HG03097 (cell line): Measurements from ENCODE around the gene STEAP4.

Experiments
- ATAC-seq: cut with Tn5 transposase; IDR thresholded peaks from one replicate; pipeline ENCODE4 v1.9.1; 2021; ENCODE audit not compliant: unreplicated experiment, low FRiP score

STEAP4 gene

DNA sequence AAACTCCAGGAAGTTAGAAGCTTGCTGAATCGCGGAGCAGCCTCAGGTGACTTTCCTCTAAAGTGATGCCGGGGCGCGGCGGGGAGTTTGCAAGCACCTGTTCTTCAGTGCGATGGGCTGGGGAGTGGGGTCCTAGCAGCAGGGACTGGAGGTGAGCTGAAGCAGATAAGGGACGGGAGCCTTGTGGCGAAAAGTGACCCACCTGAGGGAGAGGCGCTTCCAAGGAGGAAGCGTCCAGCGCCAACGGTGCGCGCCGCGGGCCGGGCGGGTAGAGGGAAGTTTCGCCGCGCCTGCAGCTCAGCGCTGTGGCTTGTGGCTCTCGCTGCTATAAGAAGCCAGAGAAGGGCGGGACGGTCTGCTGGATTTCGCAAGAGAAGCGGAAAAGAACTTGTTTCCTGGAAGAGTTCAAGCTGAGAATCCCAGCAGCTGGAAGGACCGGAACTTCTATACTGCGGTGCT lies at the start of gene STEAP4:
Gene STEAP4, minus strand, starts transcription at position 305 of the 459 bp plus-strand sequence. CDS start 22,625 bp downstream, outside the sequence.
- ATAC-seq: no peak

DNA sequence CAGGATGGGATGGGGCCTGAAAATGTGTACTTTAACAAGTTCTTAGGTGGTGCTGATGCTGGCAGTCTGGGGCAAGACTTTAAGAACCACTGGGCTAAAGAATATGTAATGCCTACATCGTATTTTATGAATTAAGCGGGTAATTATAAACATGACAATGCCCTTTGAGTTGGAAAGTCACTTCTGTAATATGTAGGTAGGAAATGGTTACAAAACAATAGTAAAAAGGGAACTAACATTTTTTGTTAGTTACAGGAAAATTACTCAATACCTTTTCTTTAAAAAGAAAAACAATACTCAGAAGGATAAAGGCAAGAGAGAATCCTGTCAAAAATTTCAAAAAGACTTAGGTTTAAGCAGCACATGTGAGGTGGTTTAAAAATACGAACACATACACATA lies 48.3 kb upstream of the STEAP4 start:
- no peak for ATAC-seq

DNA sequence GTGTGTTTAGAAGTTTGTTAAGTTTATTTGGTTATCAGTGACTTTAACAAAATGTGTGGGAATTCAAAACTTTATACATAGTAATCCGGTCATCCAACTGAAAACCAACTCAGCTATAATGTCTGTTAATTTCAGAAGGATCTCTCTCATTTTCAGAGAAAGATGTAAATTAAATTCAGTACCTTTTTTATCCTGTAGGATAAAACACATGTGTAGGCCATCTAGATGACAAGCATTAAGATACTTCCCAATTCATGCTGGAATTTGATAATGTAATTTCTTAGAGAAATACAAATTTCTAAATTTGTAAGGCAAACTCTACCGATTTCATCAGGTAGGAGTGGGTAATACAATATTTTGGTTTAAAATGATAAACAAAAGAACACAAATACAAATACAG lies 43.4 kb upstream of the STEAP4 start:
- ATAC-seq: no peak

DNA sequence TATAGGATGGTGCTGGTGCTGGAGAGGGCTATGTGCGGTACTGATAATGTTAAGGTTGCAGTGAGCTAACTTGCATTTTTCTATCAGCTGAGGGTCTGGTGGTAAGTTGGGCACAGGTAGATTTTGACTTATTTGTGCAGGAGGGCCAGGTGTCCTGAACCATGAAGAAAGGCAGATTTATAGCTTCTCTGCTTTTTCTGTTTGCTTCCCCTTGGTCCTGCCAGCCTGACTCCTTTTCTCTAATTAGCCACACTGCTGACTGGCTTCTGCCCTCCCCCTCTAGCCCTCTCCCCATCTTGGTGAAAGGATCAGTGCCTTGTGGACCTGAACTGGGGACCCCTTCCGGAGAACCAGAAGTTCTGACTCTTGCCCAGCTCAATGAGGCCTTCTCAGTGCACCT lies 40.8 kb upstream of the STEAP4 start:
- no peak for ATAC-seq

DNA sequence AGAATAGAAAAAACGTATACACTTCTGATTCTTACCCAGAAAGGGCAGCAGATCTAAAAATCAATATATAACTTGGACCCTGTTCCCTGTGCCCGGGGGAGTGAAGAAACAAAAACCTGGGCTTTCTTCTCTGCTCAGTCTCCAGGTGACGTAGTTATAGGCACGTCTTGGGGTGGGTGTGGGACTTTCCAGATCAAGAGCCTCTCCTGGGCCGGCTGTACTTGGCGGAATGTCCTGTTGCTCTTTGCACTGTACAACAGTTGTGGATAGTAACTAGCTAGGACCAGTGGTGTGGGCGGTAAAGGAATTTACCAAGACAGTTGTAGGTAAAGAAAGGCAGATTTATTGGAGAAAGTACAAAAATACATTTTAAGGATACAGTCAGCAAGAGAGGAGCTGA lies 40.4 kb upstream of the STEAP4 start:
- ATAC-seq: no peak

DNA sequence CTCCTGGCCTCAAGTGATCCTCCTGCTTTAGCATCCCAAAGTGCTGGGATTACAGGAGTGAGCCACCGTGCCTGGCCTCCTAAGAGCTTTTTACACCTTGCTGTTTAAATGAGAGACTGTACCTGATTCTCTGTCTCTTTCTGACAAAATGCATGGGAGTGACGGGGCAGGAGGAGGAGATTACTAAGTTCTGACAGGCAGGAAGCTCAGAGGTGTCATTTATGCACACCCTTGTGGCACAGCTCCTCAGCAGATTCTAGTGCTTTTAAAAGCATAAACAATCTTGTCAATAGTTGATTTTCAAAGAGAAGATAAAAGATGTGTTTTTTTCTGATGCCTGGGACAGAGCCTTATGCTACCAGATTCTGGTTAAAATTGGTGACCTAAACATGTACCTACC lies 39.7 kb upstream of the STEAP4 start:
- no peak for ATAC-seq

DNA sequence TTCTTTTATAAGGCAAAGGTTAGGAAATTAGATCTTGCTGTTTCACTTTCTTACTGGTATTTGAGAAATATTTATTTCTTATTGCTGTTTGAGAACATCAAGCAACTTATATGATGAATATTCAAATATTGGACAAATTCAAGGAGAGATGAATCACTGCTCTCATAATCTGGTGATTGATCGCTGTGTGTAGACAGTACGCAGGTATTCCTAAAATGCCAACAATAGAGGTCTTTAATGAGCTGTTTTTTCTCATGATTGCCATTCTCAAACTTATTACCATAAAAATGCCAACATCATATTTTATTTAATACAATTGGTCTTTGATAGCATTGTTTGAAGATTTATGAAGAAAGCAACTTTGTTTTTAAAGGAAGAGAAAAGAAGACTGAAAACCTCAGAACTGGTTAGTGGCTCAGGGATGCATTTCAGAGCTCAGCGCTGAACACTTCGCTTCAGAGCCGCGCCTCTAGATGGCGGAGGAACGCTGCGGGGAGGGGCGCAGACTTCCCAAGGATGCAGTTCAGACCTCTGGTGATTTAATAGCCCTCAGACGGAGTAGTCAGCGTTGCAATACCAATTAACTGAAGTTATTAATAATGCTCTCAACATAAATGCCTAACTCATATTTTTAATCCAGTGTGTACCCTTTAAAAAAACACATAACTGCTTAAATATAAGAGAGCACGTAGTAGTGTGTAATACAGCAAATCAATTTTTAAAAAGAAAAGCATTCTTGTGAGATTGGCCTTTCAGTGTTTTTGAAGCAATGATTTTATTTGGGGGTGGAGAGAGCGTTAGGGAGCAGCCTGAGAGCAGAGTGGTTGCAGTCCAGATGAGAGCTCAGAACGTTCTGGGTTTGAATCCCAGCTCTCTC lies 38.5 kb upstream of the STEAP4 start:
- no peak for ATAC-seq

DNA sequence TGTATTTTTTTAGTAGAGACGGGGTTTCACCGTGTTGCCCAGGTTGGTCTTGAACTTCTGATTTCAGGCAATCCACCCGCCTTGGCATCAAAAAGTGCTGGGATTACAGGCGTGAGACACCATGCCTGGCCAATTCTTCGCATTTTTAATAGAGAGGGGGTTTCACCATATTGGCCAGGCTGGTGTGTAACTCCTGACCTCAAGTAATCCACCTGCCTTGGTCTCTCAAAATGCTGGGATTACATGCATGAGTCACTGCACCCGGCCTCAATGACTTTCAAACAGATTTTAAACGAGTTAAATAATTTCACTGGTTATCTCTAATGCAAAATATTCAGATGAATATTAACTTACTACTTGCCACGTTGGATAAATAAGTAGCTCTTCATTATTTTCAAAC lies 37.6 kb upstream of the STEAP4 start:
- no peak for ATAC-seq

DNA sequence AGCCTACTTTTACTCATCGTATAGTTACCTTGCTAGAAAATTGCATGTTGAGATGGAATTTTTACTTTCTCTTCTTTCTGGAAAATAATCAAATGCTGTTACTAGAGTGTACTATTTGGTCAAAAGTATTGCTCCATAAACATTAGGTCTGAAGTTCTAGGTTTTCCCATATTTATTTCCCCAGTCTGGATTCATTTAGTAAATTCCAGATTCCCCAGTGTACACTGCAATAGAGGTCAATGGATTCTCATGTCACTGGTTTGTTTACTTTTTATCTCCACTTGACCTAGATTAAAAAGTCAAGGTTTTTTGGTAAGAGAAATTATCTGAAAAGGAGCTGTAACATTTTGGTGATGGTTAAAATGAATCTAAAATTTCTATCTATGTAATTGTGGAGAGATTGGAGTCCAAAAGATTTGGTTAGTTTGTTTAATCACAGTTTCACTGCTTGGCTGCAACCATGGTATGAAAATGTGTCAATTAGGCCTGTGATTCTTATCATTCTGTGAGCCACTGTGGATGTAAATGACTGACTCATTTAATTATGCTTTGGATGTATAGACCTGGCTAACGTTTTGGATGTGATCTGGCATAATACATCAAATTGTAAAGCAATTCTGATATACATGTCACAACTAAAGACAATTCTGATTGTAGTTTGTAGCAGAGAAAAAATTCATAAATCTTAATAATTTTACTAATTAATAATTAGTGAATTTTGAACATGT lies 32.7 kb upstream of the STEAP4 start:
- ATAC-seq: no peak

DNA sequence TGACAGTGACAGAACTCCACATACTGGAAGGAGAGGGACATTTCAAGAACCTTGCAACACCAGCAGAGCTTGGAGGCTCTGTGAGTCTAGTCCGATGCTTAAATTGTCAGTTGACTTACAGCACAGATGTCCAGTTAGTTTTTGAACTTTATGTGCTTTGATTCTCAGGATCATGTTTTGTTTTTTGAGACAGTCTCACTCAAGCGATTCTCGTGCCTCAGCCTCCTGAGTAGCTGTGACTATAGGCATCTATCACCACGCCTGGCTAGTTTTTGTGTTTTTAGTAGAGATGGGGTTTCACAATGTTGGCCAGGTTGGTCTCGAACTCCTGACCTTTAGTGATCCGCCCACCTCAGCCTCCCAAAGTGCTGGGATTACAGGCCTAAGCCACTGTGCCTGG lies 31.8 kb upstream of the STEAP4 start:
- ATAC-seq: no peak

DNA sequence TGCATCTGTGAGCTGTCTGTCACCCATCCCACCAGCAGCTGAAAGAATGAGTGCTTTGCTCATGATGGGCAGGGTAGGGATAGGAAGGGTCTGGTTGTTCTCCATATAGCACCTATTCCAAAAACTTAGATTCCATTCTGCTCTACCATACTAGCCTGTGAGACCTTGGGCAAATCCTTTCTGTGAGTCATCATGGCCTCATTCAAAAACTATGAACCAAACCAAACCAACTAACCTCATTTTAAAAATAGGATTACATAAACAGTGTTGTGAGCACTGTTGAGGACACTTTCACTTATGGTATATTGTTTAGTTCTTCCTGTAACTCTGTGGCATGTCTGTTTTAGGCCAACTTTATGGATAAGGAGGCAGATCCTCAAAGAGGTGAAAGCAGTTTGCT lies 30.9 kb upstream of the STEAP4 start:
- ATAC-seq: no peak

DNA sequence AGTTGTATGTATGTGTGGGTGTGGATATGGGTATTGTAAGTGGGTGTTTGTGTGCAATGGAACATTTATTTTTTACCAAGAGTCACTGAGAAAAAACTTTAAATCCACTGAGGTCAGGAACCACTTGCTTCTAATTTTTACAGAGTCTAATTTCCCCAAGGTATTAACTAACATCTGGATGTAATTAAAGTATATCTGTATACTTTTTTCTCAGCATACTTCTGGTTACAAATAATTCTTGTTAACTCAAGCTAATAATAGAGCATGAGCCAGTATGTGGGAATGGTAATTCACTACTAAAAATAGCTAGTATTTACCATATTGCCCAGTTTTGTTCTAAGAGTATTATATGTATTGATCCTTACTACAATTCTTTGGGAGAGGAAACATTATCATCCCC lies 24.6 kb upstream of the STEAP4 start:
- ATAC-seq: no peak

DNA sequence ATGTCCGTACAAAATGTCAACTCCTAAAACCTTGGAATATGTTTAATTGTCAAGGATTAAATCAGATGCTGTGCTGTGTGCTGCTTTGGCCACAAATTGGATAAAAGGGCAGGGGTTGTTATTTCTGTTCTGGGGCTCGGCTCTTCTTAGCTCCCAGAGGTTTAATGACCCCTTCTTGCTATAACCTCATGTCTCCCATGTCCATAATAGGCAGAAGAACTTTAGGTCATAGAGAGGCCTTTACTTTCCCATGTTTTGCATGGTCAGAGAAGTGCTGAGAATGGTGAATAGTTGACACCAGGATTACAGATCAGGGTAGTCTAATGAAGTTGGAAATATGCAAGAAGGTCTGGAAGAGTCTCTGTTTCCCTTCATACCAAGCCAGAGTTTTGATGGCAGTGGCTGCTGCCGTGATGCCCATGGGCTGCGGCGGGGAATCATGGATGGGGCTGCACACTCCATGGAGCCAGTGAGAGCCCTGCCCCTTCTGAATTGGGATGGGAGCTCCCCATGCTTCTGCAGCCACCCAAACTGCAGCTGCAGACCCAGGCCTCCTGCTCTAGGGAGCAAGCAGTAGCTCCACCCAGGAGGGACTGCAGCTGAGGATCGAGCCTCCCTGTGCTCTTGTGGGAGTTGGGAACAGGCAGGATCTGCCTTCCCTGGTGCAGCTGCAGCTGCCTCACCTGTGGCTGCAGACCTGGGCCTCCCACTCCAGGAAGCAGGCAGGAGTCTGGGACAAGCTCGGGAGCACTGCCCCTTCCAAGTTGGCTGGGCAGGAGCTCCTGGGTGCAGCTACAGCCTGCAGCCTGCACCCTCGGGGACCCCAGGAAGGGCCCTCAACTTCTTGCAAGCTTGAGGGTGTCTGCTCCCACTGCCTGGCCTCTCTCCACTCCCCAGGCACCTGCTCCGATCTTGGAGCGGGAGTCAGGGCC lies 23.1 kb upstream of the STEAP4 start:
- ATAC-seq: no peak

DNA sequence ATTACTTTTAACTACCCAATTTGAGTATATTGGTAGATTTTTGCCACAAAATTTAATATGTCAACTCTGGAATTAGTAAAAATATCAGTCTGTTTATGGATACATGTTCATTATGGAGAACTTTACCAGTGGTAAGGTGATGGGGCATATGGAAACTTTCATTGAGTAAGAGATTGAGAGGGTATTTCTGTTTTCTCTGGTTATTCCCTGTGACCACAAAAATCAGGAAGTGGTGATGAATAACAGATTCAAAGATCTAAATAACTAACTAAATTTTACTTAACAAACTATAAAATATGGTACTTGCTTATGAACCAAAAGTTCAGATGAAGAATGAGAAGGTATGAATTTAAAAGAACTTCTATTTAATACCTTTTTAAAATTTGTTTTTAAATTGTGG lies 22.1 kb upstream of the STEAP4 start:
- no peak for ATAC-seq

DNA sequence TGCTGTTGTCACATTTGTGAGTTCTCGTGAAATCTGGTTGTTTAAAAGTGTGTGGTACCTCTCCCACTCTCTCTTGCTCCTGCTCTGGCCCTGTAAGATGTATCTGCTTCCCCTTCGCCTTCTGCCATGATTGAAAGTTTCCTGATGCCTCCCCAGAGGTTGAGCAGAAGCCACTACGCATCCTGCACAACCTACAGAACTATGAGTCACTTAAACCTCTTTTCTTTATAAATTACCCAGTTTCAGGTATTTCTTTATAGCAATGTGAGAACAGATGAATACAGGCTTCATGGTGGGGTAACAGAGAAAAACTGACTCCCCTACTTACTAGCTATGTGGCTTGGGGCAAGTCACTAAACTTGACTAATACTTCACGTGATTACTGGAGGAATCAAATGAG lies 18.0 kb upstream of the STEAP4 start:
- ATAC-seq: no peak

DNA sequence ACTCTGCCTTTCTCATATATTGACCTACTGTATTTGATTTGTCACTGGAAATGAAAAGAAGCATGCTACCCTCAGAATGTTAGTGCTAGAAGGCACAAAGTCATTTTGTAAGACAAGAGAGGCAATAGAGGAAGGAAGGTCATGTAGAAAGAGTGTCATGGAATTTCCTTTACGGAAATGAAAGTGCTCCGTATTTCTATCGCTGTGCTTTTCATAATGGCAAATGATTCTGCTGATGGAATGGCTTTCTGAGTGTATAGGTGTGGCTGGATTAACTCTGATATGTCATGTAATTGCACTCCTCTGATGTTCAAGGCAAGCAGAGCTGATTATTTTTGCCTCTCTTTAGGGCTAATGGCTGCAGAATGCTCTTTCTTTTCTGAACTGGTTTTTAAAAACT lies 15.5 kb upstream of the STEAP4 start:
- no peak for ATAC-seq

DNA sequence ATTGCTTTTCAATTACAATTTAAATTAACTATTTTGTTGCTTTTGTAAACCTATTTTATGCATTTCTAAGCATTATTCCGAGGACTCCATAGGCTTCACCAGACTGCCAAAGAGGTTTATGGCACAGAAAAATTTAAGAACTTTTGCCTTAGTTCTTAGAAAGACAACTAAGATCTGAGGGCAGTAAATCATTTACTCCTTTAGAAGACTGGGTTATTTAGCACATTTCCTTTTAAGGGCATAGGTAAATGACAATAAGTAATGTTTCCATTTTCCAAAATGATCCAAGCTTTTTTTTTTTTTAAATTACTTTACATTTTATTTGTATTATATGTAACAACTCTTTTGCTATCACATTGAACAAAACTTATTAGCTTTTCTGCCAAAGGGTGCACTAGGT lies 15.0 kb upstream of the STEAP4 start:
- ATAC-seq: no peak

DNA sequence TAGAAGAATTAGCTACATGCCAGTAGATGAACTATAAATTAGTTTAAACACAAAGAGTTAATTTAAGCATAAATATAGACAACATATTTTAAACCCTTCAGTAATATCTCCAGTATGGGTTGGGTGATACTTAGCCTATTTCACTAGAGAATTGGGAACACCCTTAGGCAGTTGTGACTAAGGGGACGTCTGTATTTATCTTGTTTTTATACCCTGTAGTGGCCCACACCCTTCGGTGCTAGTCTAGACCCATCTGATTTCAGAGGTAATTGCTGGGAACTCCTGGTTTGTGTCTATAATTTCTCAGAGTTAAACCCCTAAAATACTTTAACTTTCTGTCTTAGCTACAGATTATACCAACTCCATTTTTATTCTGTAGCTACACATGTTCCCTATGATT lies 11.5 kb upstream of the STEAP4 start:
- ATAC-seq: no peak

DNA sequence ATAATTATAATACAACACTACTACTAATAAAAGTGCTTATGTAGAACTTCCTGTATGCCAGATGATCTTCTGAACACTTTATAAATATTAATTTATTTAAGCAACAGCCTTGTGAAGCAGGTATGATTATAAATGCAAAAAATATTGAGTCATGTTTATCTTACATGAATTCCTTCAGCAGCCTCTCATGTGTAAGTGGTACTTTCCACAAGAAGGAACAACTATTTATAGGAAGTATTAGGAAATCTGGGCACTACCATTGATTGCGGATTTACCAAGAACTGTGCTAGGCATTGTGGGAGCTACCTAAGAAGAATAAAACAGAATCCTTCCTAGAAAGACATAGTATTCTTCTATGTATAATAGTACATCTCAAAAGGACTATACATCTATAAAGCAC lies 10.7 kb upstream of the STEAP4 start:
- ATAC-seq: no peak

DNA sequence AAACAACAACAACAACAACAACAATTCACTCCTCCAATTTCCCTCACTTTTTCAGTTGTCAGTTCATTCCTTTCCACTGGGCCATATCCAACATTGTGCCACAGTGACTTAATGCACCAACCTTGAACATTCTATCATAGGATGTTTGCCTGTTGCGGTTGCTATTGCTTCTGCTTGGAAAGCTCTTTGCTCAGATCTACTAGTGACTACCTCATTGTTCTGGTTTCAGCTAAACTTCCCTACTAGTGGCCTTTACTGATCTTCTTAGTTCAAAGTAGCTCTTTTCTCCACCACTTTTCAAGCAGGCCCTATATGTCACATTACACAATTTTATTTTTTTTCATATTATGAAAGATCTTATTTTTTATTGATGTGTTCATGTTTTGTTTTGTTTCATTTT lies 9.8 kb upstream of the STEAP4 start:
- no peak for ATAC-seq

DNA sequence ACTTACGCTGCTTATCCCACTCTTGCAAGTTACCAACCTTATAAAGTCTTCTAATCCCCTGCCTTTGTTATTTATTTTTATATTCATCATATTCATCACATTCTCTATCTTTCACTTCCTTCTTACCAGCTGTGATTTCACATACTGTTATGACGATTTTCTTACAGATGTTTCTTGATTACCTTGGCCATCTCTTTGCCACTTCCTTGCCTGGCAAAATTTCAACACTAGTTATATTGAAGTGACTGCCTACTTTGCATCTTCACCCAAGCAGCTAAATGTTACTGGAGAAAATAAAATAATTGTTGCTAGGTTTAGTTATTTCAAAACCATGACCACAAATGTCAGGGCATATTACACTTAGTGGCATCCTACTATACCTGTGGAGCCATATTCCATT lies 8.8 kb upstream of the STEAP4 start:
- no peak for ATAC-seq
